Ectodermal cell (in vitro differentiated cells): ENCODE measurements around the gene APC.

ENCODE experiments used
- H3K27ac ChIP-seq: 2 replicates; pipeline ENCODE4 v1.7.0; 2013; ENCODE audit warnings: mild to moderate bottlenecking, low read depth, low read length; ENCODE audit not compliant: insufficient read depth, poor library complexity, severe bottlenecking
- H3K27me3 ChIP-seq: 2 replicates; pipeline ENCODE4 v1.7.0; 2013; ENCODE audit warnings: mild to moderate bottlenecking, low read length; ENCODE audit not compliant: insufficient read depth, control insufficient read depth, poor library complexity, severe bottlenecking
- H3K36me3 ChIP-seq: one replicate; pipeline ENCODE4 v1.7.0; 2013; ENCODE audit warnings: low read length; ENCODE audit not compliant: control insufficient read depth, insufficient read depth
- H3K4me1 ChIP-seq: one replicate; pipeline ENCODE4 v1.7.0; 2013; ENCODE audit warnings: low read length; ENCODE audit not compliant: control insufficient read depth, insufficient read depth
- H3K4me3 ChIP-seq: 2 replicates; pipeline ENCODE4 v1.7.0; 2013; ENCODE audit warnings: low read depth, low read length, control low read depth; ENCODE audit not compliant: insufficient read depth
- H3K9me3 ChIP-seq: 2 replicates; pipeline ENCODE4 v1.7.0; 2013; ENCODE audit warnings: mild to moderate bottlenecking, low read length, moderate library complexity; ENCODE audit not compliant: control insufficient read depth
- WGBS, 2 experiments: methylation state at CpG; one replicate each; pipeline ENCODE4 v1.1.7; 2013; ENCODE audit warnings: missing lambda C conversion rate in 2 of 2; 5-methylcytosine and 5-hydroxymethylcytosine counted together

The APC gene

DNA sequence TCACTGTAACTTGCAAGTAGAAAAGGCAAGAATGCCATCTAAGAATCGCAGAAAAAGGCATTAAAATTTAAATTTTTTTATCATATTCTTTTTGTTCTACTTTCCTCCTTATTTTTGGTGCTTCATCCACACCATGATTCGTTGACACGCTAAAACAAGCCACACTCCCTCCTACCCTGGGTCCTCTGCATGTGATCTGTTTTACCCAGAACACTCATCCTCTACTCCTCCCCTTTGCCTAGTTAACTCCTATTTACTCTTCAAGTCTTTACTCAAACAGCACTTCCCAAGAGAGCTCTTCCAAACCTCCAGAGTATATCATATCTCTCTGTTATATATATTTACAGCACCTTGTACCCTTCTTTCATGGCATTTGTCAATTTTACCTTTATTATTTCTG lies 62.0 kb downstream of the APC start:
- Histone ChIP-seq H3K9me3 (no peaks in the 10 kb centered on the region), H3K36me3 (no peaks in the 10 kb centered on the region), H3K27me3 (no peaks in the 10 kb centered on the region), H3K4me1 (no peaks in the 10 kb centered on the region), H3K4me3 (no peak overlapping the region), H3K27ac (no peak overlapping the region)
- WGBS, 2 experiments: 90% methylated on average over 3 of the region's 3 CpGs

DNA sequence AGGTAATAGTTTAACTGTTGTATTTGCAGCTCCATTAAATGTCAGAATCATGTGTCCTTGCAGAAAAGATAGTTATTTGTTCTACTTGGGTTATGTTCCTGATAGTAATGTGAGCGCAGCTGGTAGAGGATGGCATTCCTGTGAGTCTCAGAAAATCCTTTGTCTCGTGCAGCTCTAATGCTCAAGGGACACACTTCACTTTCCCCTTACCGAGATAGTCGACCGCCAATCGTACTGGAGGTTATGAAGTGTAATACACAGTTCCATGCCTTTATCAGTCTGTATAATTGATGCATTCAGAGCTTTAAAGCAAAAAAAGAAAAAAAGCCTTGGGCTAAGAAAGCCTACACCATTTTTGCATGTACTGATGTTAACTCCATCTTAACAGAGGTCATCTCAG lies 63.2 kb downstream of the APC start:
- H3K27me3 ChIP-seq: no peaks in the 10 kb centered on the region
- no peaks in the 10 kb centered on the region for H3K9me3 ChIP-seq
- H3K36me3 ChIP-seq: no peaks in the 10 kb centered on the region
- no peak overlapping the region for H3K4me3 ChIP-seq
- H3K4me1 ChIP-seq: no peaks in the 10 kb centered on the region
- no peak overlapping the region for H3K27ac ChIP-seq
- WGBS, 2 experiments: 98% methylated on average over 6 of the region's 6 CpGs

DNA sequence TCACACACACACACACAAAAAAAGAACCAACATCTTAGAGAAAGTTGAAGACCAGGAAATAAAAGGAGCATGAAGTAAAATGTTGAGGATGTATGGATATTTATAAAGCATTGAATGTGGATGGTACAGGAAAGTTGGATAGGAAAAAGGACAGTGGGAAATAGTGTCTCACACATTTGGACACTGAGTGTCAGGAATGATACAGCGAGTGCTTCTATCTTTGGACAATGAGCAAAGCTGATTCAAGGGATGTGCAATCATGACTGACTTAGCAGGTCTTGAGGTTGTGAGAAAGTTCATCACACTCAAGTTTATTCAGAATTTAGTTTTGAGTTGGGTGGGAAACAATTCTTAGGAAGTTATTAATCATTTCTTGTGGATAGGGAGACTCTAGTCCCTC lies 73.3 kb downstream of the APC start:
- no peak overlapping the region for H3K27ac ChIP-seq
- 93 to 96% methylated on average over 1 of the region's 1 CpG for WGBS, 2 experiments
- H3K4me1 ChIP-seq: no peaks in the 10 kb centered on the region
- peaks cover 2% of the 10 kb centered on the region for H3K36me3 ChIP-seq
- no peak overlapping the region for H3K4me3 ChIP-seq
- H3K27me3 ChIP-seq: no peaks in the 10 kb centered on the region
- H3K9me3 ChIP-seq: no peaks in the 10 kb centered on the region

DNA sequence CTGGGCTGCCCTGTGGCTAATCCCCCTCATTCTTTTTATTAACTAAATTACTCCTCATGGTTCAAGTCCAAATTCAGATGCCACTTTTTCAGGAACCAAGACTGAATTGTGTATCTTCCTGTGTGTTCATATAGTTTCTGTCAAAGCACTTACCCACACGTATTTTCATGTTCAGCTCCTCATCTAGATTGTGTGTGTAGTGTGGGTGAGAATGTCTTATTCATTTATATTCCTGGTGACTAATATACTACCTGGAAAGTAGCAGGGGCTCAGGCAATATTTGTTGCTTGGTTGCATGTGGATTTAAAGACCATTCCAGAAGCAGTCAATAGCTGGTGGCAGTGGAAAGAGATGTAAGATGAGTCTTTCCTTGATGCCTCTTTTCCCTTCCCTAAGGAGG lies 74.9 kb downstream of the APC start:
- H3K27me3 ChIP-seq: no peaks in the 10 kb centered on the region
- H3K4me3 ChIP-seq: no peak overlapping the region
- 100% methylated on average over 1 of the region's 1 CpG; no CpG with 5 or more reads in 1 of the 2 experiments for WGBS, 2 experiments
- no peak overlapping the region for H3K27ac ChIP-seq
- H3K9me3 ChIP-seq: no peaks in the 10 kb centered on the region
- peaks cover 4% of the 10 kb centered on the region for H3K36me3 ChIP-seq
- H3K4me1 ChIP-seq: no peaks in the 10 kb centered on the region

DNA sequence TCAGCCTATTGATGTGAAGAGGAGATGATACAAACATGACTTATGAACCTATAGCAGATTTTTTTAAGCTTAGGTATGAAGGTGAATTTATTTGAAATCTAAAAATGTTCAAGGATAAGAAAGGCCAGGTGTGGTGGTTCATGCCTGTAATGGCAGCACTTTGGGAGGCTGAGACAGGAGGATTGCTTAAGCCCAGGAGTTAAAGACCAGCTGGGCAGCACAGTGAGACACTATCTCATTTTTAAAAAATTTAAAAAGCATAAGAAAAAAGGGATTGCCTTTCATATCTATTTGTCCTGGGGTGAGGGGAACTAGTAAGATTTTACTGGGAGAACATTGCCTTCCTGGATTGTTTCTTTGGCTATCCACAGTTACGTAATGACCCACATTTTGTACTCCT lies 82.6 kb downstream of the APC start:
- WGBS, 2 experiments: 100% methylated on average over 1 of the region's 1 CpG; no CpG with 5 or more reads in 1 of the 2 experiments
- peaks cover 14% of the 10 kb centered on the region for H3K36me3 ChIP-seq
- H3K9me3 ChIP-seq: no peaks in the 10 kb centered on the region

DNA sequence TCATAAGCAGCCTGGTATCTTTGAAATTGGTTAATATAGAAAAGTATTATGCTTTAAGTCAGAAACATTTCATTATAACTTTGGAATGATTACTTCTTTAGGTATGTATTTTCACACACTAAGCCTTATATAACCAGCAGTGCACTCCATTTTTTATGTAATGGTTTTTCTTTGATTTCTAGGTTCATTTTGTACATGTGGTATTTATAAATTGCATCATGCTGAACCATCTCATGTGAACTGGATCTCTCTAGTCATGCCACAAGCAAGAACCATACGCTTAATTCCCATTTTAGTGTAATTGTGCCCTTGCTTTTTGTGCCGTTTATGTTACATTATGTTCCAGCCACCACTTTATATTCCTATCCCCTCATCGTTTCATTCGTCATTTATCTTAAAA lies 84.8 kb downstream of the APC start:
- Histone ChIP-seq H3K4me1 (no peaks in the 10 kb centered on the region), H3K27ac (no peak overlapping the region), H3K27me3 (no peaks in the 10 kb centered on the region), H3K4me3 (no peak overlapping the region), H3K36me3 (peaks cover 14% of the 10 kb centered on the region), H3K9me3 (no peaks in the 10 kb centered on the region)
- 95 to 100% methylated on average over 4 of the region's 4 CpGs for WGBS, 2 experiments

More for the DNA sequence above, 82.6 kb downstream of the APC start:
- Histone ChIP-seq H3K27ac (no peak overlapping the region), H3K4me3 (no peak overlapping the region), H3K27me3 (no peaks in the 10 kb centered on the region), H3K4me1 (no peaks in the 10 kb centered on the region)

DNA sequence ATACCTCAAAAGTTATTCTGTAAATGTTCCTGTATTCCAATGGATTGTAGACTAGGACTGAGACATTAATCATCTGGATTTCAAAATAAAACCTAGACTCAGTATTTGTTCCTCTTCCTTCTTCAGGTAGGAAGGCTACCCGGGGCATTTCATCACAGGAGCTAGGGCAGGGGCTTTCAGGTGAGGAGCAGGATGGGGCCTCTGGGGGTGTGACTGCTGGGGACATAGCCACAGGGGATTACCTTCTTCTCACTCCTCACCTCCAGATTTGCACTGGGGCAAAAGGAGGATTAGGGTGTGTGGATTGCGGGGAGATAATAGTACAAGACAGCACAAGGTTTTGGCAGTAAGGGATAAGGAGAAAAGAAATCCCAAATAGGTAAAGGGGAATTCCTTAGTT lies 85.5 kb downstream of the APC start:
- no peak overlapping the region for H3K4me3 ChIP-seq
- H3K4me1 ChIP-seq: no peaks in the 10 kb centered on the region
- no peaks in the 10 kb centered on the region for H3K27me3 ChIP-seq
- H3K27ac ChIP-seq: no peak overlapping the region
- no peaks in the 10 kb centered on the region for H3K9me3 ChIP-seq
- peaks cover 21% of the 10 kb centered on the region for H3K36me3 ChIP-seq
- WGBS, 2 experiments: 83 to 97% methylated on average over 1 to 2 of the region's 2 CpGs

DNA sequence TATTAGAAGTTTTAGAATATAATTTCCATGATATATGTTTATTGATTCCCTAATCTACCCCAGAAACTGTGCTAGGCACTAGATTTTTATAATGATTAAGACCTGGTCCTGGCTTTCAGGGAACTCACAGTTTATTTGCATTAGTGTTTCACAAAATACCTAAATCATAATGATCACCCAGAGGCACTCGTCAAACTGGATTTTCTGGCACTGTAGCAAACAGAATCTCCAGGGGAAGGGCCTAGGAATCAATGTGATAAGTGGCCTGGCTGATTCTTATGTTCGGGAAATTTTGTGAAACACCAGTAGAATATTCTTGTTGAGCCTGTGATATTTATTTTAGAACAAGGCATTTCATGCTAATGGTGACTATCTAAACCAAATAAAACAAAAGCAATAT lies 86.0 kb downstream of the APC start:
- H3K36me3 ChIP-seq: peaks cover 26% of the 10 kb centered on the region
- no peaks in the 10 kb centered on the region for H3K27me3 ChIP-seq
- no peak overlapping the region for H3K4me3 ChIP-seq
- H3K9me3 ChIP-seq: no peaks in the 10 kb centered on the region
- H3K4me1 ChIP-seq: no peaks in the 10 kb centered on the region
- WGBS, 2 experiments: 96 to 100% methylated on average over 2 of the region's 2 CpGs
- H3K27ac ChIP-seq: no peak overlapping the region

DNA sequence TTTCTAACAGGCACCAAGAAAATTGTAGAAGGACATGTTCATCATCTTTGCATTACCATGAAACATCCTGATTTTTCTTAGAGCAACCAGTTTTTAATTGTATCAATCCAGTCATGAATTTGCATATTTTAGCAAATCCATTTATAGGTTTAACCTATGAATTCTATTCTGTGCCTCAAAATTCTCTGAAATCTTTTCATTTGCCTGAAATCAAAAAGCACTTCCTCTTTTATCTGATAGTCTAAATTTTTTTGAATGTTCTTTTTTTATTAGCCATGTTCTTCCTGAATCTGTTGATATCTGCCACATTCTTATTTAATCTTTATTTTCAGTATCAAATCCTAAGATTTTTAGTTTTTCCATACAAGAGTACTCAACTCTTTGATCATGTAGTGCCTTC lies 86.5 kb downstream of the APC start:
- Histone ChIP-seq H3K27ac (no peak overlapping the region), H3K36me3 (peaks cover 26% of the 10 kb centered on the region), H3K4me1 (no peaks in the 10 kb centered on the region), H3K27me3 (no peaks in the 10 kb centered on the region), H3K4me3 (no peak overlapping the region), H3K9me3 (no peaks in the 10 kb centered on the region)

DNA sequence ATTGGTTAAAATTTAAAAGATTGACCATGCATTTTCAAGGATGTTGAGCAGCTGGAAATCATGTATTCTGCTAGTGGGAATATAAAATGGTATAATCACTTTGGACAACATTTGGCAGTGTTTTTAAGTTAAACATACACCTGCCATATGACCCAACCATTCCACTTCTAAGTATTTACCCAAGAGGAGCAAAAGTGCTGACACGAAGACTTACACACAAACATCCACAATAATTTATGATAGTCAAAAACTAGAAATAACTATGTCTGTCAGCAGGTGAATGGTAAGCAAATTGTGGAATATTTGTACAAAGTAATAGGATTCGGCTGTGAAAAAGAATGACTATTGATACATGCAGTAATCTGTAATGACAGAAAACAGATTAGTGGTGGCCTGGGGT lies 92.7 kb downstream of the APC start:
- Histone ChIP-seq H3K4me3 (no peak overlapping the region), H3K9me3 (no peaks in the 10 kb centered on the region), H3K36me3 (peaks cover 22% of the 10 kb centered on the region), H3K27me3 (no peaks in the 10 kb centered on the region), H3K4me1 (no peaks in the 10 kb centered on the region), H3K27ac (no peak overlapping the region)
- WGBS, 2 experiments: 92 to 96% methylated on average over 2 of the region's 2 CpGs

DNA sequence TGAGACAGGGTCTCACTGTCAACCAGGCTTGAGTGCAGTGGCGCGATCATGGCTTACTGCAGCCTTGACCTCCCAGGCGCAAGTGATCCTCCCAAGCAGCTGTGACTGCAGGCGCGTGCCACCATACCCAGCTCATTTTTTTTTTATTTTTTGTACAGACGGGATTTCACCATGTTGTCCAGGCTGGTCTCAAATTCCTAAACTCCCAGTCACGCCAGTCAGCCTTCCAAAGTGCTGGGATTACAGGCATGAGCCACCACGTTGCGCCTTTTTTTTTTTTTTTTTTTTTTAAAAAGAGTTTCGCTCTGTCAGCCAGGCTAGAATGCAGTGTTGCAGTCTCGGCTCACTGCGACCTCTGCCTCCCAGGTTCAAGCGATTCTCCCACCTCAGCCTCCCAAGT lies 96.3 kb downstream of the APC start:
- 84 to 93% methylated on average over 13 of the region's 13 CpGs for WGBS, 2 experiments
- H3K27ac ChIP-seq: no peak overlapping the region
- H3K4me3 ChIP-seq: no peak overlapping the region
- no peaks in the 10 kb centered on the region for H3K27me3 ChIP-seq
- no peaks in the 10 kb centered on the region for H3K4me1 ChIP-seq
- peaks cover 24% of the 10 kb centered on the region for H3K36me3 ChIP-seq
- no peaks in the 10 kb centered on the region for H3K9me3 ChIP-seq
